Measurements from ENCODE around the gene ACOX3. TPM values are rescaled to one million over a fixed set of nuclear protein-coding genes. Genes with fewer than 3 reads are reported as not detected.

The ACOX3 gene
- polyA plus RNA-seq, 3 donors: 3.8 to 16.8 (median 13.3) TPM

DNA sequence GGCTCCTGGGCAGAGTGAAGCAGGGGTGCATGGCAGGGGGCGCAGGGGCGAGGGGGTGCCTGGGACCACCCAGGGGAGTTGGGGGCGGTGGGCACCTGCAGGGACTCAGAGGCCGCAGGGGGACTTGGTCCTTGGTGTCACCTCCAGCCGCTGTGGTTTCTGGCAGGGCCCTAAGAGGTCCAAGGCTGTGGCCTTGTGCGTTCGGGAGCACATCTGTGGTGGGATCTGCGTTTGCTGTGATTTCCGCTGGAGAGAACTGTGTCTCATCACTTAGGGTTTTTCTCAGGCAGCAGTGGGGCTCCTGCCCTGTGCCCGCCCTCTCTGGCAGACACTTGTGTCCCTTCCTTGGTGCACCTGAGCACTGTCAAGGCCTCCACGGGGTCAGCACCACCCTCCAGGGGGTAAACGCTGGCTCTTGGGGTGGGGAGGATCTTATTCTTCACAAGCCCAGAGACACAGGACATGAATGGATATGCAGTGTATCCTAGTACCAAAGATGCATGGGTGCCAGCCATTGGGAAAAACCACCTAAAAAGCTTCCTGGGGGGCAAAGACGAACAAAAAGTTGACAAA, 66.5 kb downstream of the ACOX3 start:
- H3K4me2 ChIP-seq (replicated peaks; ENCODE audit: extremely low read depth, low read length, poor library complexity, severe bottlenecking): no peak overlapping the region
- peaks cover 3 to 7% of the 10 kb centered on the region in 2 donors for H3K36me3 ChIP-seq (replicated peaks in 1 of 2; ENCODE audit: control insufficient read depth in 1 of 2, insufficient read depth in 2 of 2, low read length in 2 of 2)
- no peaks in the 10 kb centered on the region for H3K4me1 ChIP-seq (ENCODE audit: control insufficient read depth in 1 of 2, insufficient read depth in 2 of 2, low read length in 2 of 2)
- TF ChIP-seq, protein P1, sequence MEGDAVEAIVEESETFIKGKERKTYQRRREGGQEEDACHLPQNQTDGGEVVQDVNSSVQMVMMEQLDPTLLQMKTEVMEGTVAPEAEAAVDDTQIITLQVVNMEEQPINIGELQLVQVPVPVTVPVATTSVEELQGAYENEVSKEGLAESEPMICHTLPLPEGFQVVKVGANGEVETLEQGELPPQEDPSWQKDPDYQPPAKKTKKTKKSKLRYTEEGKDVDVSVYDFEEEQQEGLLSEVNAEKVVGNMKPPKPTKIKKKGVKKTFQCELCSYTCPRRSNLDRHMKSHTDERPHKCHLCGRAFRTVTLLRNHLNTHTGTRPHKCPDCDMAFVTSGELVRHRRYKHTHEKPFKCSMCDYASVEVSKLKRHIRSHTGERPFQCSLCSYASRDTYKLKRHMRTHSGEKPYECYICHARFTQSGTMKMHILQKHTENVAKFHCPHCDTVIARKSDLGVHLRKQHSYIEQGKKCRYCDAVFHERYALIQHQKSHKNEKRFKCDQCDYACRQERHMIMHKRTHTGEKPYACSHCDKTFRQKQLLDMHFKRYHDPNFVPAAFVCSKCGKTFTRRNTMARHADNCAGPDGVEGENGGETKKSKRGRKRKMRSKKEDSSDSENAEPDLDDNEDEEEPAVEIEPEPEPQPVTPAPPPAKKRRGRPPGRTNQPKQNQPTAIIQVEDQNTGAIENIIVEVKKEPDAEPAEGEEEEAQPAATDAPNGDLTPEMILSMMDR (IDR thresholded peaks at IDR 0.05): no peak
- H3K9ac ChIP-seq (ENCODE audit: insufficient read depth, low read length, poor library complexity, severe bottlenecking): no peak overlapping the region
- no peak overlapping the region for H3K4me3 ChIP-seq (replicated peaks in 1 of 3; ENCODE audit: low read depth in 2 of 3, low read length in 3 of 3)
- no peaks in the 10 kb centered on the region for H3K9me3 Mint-ChIP-seq
- no peaks in the 10 kb centered on the region for H3K27me3 ChIP-seq (ENCODE audit: control insufficient read depth in 2 of 2, insufficient read depth in 2 of 2, low read length in 2 of 2)
- 91% methylated on average over 10 of the region's 13 CpGs for WGBS (ENCODE audit: insufficient coverage)
- no peaks in the 10 kb centered on the region for H3K9me3 ChIP-seq (replicated peaks in 1 of 2; ENCODE audit: control insufficient read depth in 1 of 2, insufficient read depth in 1 of 2, low read length in 2 of 2)
- no peaks in the 10 kb centered on the region for H3K4me1 Mint-ChIP-seq
- H3K27me3 Mint-ChIP-seq (ENCODE audit: low read depth in 3 of 3): peaks cover 0 to 3% (median 0%) of the 10 kb centered on the region in 3 donors
- H3K36me3 Mint-ChIP-seq: peaks cover 17 to 20% of the 10 kb centered on the region in 2 donors
- no peak overlapping the region for H2AFZ ChIP-seq (ENCODE audit: insufficient read depth, low read depth, low read length, poor library complexity, severe bottlenecking)
- no peak overlapping the region for H3K4me3 Mint-ChIP-seq
- intact Hi-C loops (cut with micrococcal nuclease): no loop called here
- H3K27ac Mint-ChIP-seq: no peak overlapping the region
- DNase-seq: no peak
- no peaks in the 10 kb centered on the region for H3K79me2 ChIP-seq (ENCODE audit: insufficient read depth, low read length)
- H4K20me1 ChIP-seq (ENCODE audit: insufficient read depth, low read length): no peaks in the 10 kb centered on the region
- no peak overlapping the region for H3K27ac ChIP-seq (ENCODE audit: low read depth in 1 of 2, low read length in 2 of 2)

DNA sequence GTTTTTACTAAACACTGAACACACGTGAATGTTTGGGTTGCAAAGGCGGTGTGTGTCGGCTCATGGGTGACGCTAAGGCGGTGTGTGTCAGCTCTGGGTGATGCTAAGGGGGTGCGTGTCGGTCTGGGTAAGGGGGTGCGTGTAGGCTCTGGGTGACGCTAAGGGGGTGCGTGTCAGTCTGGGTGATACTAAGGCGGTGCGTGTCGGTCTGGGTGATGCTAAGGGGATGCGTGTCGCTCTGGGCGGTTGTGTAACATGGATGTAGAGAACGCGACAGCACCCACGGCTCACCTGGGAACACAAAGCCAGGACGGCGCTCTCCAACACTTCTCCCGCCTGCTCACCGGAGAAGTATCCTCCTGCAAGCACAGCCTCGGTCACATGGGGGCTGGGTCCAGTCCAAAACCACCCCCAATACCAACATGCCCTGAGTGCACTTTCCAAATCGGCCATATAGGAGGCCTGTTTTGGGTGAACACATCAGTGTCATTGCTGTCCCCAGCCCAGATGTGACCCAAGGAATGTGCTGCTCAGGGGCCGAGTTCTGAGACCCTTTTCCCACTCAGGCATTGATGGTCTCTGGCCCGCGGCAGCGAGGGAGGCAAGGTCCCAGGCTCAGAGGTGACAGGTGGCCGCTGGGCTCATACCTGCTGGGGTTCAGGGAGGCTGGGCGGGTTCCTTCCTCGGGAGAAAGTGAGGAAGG, 67.1 kb downstream of the ACOX3 start:
- Mint-ChIP-seq H3K36me3 (peaks cover 12 to 20% of the 10 kb centered on the region in 2 donors), H3K27ac (no peak overlapping the region), H3K27me3 (ENCODE audit: low read depth in 3 of 3) (peaks cover 0 to 3% (median 0%) of the 10 kb centered on the region in 3 donors), H3K4me3 (no peak overlapping the region), H3K9me3 (no peaks in the 10 kb centered on the region), H3K4me1 (no peaks in the 10 kb centered on the region)
- H2AFZ ChIP-seq (ENCODE audit: insufficient read depth, low read depth, low read length, poor library complexity, severe bottlenecking): no peak overlapping the region
- H3K27ac ChIP-seq (ENCODE audit: low read depth in 1 of 2, low read length in 2 of 2): no peak overlapping the region
- TF ChIP-seq, protein P1 (IDR thresholded peaks at IDR 0.05): no peak
- H3K9ac ChIP-seq (ENCODE audit: insufficient read depth, low read length, poor library complexity, severe bottlenecking): no peak overlapping the region
- no peaks in the 10 kb centered on the region for H3K9me3 ChIP-seq (replicated peaks in 1 of 2; ENCODE audit: control insufficient read depth in 1 of 2, insufficient read depth in 1 of 2, low read length in 2 of 2)
- no peaks in the 10 kb centered on the region for H4K20me1 ChIP-seq (ENCODE audit: insufficient read depth, low read length)
- intact Hi-C loops (cut with micrococcal nuclease): no loop called here
- H3K27me3 ChIP-seq (ENCODE audit: control insufficient read depth in 2 of 2, insufficient read depth in 2 of 2, low read length in 2 of 2): no peaks in the 10 kb centered on the region
- H3K79me2 ChIP-seq (ENCODE audit: insufficient read depth, low read length): no peaks in the 10 kb centered on the region
- no peak overlapping the region for H3K4me3 ChIP-seq (replicated peaks in 1 of 3; ENCODE audit: low read depth in 2 of 3, low read length in 3 of 3)
- H3K36me3 ChIP-seq (replicated peaks in 1 of 2; ENCODE audit: control insufficient read depth in 1 of 2, insufficient read depth in 2 of 2, low read length in 2 of 2): peaks cover 3 to 7% of the 10 kb centered on the region in 2 donors
- no peaks in the 10 kb centered on the region for H3K4me1 ChIP-seq (ENCODE audit: control insufficient read depth in 1 of 2, insufficient read depth in 2 of 2, low read length in 2 of 2)
- no peak overlapping the region for H3K4me2 ChIP-seq (replicated peaks; ENCODE audit: extremely low read depth, low read length, poor library complexity, severe bottlenecking)
- 95% methylated on average over 29 of the region's 32 CpGs for WGBS (ENCODE audit: insufficient coverage)
- no peak for DNase-seq
